8988T (cell line): ENCODE measurements around the gene LPP.

Experiments used
- DNase-seq: peaks from one replicate; pipeline ENCODE4 v3.0.0; 2011

The LPP gene

GRCh38 chr3:188786424-188786823 lies 632.5 kb downstream of the LPP start:
- no peak for DNase-seq

- DNase-seq = no peak
Observed at GRCh38 chr3:188788621-188789081, 634.7 kb downstream of the LPP start.

DNA sequence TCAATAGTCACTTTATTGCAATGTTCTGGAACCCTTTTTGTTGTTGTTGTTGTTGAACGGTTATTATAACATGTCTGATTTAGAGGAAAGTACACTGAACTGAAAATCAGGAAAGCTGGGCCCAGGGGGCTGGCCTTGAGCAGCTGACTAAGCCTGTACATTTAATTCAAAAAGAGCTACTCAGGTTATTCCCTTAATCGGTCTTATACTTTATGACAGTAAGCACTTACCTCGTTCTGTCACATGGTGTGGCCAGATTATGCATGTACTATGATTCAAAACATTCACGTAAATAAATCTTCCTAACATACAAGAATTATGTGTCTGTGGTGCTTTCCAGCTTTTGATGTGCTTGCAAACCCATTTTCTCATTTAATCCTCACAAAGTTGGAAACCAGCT lies 635.3 kb downstream of the LPP start:
- DNase-seq = no peak

GRCh38 chr3:188791311-188791710 lies 637.4 kb downstream of the LPP start:
- DNase-seq = no peak

DNA sequence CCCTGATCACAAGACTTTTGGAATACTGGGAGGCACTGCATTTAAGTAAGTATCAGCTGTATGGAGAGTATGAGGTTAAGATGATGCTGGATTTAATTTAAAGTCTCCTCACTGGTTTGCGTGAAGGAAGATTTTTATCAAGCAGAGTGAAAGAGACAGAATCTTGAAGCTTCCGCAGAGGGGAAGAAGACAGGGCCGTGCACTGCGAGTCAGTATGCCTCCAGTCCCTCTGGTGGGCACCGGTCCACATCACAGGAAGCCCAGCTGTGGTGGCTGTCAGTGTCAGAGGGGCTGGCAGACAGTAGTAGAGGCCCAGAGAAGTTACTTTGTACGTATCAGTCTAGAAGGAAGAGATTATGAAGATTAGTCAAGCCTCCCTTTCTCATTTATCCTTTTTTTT lies 638.8 kb downstream of the LPP start:
- DNase-seq = no peak

DNA sequence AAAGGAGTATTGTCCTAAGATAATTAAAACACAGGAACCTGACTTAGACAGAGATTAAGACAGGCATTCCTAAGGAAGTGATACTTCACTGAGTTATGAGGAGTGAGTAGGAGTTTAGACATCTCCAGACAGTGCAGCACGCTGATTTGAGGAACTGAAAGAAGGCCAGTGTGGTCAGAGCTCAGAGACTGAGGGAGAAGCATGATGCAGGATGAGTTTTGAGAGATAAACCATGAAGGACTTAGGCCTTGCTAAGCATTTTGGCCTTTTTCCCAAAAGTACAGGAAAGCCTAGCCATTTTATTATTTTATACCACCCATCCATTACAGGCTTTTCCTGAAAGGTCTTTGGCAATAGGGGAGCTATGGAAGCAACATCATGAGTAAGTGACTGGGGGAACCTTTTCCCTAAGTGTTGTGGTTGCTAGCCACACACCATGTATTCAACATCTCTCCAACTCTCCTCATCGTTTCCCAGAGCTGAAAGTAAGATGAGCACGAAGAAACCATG lies 642.2 kb downstream of the LPP start:
- DNase-seq = no peak

DNA sequence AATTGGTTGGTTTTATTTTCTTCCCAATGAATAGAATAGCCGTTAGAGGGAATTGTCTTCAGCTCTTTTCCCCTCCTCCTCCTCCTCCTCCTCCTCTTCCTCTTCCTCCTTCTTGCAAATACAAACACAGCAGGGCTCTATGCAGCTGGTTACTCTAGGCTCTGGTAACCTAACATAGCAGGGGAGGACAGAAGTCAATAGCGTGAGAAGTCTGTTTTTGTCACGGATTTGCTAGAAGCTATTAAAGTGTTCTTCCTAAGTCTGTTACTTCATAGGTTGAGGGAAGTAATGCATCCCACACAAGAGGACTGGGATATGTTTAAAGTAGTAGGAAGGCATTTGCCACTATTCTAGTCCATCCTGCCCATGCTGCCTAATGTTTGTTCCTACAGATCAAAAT lies 643.1 kb downstream of the LPP start:
- DNase-seq = no peak

DNA sequence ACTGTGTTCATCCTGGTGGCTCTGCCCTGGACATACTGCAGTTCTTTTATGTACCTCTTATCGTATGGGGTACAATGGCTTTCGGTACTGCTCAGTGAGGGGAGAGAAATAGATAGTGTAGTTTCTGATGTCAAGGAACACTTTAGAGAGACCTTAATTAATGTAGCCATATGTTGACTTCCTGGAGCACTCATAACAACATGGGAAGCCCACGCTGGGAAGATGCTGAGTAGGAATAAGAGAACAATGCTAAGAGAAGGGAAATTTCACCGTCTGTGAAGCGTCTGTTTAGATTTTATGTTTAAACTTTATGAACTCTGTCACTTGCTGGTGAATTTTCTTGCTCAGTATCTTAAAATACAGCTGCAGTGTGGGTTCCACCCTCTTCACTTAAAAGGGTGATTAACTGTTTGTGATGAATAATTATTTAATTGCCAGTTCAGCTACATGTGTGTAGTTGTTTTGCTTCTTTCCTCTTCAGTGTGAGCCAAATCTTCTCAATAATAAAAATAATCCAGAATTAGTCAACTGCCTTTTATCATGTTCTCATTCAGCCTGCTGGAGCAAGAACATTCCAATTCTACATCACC lies 644.7 kb downstream of the LPP start:
- DNase-seq = no peak

GRCh38 chr3:188801393-188801792 lies 647.4 kb downstream of the LPP start:
- DNase-seq = no peak

- no peak for DNase-seq
Observed at GRCh38 chr3:188802645-188803044, 648.7 kb downstream of the LPP start.

- no peak for DNase-seq
Observed at GRCh38 chr3:188807006-188807405, 653.0 kb downstream of the LPP start.

DNA sequence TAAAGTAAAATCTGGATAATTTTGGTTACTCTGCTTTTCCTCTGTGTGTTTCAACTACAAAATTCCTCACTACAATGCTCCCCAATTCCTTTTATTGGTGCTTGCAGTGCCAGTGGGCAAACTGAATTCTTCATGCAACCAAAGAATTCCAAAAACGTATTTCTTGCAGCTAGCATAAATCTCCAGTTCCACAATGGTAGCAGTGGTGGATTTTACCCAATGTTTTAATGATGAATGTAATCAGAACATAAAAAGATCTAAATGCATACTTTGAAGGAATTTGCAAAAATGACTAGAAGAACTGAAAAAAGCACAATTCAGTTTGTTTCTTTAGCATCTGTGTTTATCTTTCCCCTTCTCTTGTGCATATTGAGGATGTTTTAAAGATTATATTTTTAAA lies 658.2 kb downstream of the LPP start:
- DNase-seq = no peak

- DNase-seq = no peak
Observed at GRCh38 chr3:188814581-188814980, 660.6 kb downstream of the LPP start.

DNA sequence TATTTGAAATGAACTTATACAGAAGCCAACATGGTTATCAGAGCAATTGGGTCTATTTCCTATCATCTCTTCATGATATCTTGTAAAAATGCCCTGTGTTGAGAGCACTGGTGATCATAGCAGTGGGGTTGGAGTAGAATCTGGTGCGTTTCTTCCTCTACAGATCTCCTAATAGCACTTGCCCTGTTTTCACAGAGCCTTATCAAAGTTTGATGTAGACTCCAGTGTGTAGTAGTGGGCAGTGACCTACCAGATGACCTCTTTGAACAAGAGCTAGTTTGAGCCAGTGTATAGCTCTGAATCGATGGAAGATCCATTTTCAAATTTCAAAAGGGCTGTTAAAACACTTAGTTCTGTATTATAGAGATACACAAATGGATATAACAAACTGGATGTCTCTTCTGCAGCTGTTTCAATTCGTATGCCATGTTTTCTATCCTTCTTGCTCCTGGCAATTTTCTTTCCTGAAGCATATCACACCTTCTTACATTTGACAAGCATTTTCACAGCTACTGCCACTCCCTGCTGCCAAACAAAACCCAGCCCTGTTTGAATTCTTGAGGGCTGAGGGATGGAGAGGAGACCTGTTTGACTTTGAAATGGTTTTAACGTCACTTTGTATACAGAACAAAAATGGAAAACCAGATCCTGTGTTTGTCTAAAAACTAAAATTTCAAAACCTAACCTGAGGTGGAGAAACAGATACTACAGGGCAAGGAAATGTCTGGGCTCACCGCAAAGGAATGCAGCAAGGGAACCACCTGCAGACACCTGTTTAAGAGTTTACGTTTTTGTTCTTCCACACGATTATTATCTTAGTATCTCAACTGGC lies 663.4 kb downstream of the LPP start:
- no peak for DNase-seq

- DNase-seq = no peak
Observed at GRCh38 chr3:188817935-188818269, 663.9 kb downstream of the LPP start.

DNA sequence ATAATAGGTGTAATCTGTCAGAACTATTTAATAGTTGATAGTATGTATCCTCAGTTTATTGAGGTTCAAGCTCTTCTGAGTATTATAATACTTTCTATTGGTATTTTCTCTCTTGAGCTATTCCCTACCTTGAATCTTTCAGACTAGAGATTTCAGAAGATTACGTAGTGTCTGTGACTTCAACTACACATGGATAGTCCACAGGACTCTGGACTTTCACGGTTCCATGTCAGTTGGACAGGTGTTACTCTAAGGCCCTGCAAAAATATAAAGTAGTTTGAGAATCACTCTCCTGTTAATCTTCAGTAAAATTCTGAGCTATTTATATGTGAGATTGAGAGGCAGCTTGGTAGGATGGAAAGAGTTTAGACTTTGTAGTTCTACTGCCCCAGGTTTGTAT lies 664.3 kb downstream of the LPP start:
- DNase-seq = no peak

GRCh38 chr3:188819939-188820338 lies 666.0 kb downstream of the LPP start:
- no peak for DNase-seq

DNA sequence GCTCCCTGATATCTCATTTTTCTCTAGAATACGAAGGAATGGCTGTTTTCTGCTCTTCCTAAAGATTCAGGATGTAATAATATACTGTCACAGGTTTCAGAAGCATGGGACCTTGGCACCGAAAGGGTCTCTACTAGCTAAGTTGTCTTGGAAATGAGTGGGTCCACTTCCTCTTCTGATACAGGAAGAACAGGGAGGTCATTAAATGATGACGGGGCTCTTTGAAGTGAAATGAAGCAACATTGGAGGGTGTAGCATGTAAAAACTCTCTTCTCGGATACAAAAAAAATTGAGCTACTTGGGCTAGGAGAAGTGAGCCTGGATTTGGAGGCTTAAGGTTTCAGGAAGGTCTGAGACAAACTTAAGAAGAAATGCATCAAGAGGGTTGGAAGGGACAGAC lies 668.0 kb downstream of the LPP start:
- DNase-seq = no peak

DNA sequence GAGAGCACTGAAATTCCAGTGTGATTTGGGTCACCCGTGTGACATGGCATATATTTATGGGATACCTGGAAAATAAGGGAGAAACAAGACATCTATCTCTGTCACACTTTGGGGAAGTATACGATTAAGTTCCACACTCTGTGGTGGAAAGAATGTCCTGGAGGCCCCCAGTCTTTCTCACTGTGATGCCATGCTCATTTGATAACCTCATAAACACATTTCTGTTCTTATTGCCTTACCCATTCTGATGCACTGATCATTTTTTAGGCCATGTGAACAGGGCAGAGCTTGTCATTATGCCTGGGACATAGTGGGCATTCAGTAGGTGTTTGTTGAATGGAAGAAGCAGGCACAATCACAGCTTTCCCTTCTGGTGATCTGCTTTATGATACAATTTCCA lies 668.5 kb downstream of the LPP start:
- DNase-seq = no peak

GRCh38 chr3:188824566-188824965 lies 670.6 kb downstream of the LPP start:
- DNase-seq = no peak

GRCh38 chr3:188825901-188826300 lies 671.9 kb downstream of the LPP start:
- DNase-seq = no peak

- DNase-seq = no peak
Observed at GRCh38 chr3:188826574-188826973, 672.6 kb downstream of the LPP start.

- no peak for DNase-seq
Observed at GRCh38 chr3:188827103-188827502, 673.1 kb downstream of the LPP start.

GRCh38 chr3:188827576-188827975 lies 673.6 kb downstream of the LPP start:
- no peak for DNase-seq

GRCh38 chr3:188829130-188829529 lies 675.2 kb downstream of the LPP start:
- no peak for DNase-seq
